HEK293 (cell line): ENCODE results near the gene CNGB1.

ENCODE experiments used
- CTCF ChIP-seq: fragments of 450-650 bp; formaldehyde crosslinking; IDR thresholded peaks from 2 replicates; pipeline ENCODE4 v1.5.1; 2016; ENCODE audit warnings: missing biosample characterization, missing genetic modification characterization
- KLF17 ChIP-seq: fragments of 450-650 bp; formaldehyde crosslinking; IDR thresholded peaks from 2 replicates; pipeline ENCODE4 v1.5.1; 2016; ENCODE audit warnings: missing biosample characterization, missing genetic modification characterization
- ZNF324 ChIP-seq: fragments of 450-650 bp; formaldehyde crosslinking; IDR thresholded peaks from 2 replicates; pipeline ENCODE4 v1.5.1; 2016; ENCODE audit warnings: missing biosample characterization, missing genetic modification characterization
- ZNF433 ChIP-seq: fragments of 450-650 bp; formaldehyde crosslinking; IDR thresholded peaks from 2 replicates; pipeline ENCODE4 v1.5.1; 2016; ENCODE audit warnings: missing biosample characterization, missing genetic modification characterization, low read depth

GRCh38 chr16:57961538-57961937 is 9.4 kb downstream of the CNGB1 start:
- TF ChIP-seq CTCF (tag by site-specific recombination) (no peak), KLF17 (no peak), ZNF433 (tag by site-specific recombination) (no peak), ZNF324 (tag by site-specific recombination) (no peak)
